GM21529 (cell line): ENCODE results near the gene AK3.

Experiments
- ATAC-seq: cut with Tn5 transposase; IDR thresholded peaks from one replicate; pipeline ENCODE4 v1.9.1; 2021; ENCODE audit not compliant: unreplicated experiment

AK3 gene

DNA sequence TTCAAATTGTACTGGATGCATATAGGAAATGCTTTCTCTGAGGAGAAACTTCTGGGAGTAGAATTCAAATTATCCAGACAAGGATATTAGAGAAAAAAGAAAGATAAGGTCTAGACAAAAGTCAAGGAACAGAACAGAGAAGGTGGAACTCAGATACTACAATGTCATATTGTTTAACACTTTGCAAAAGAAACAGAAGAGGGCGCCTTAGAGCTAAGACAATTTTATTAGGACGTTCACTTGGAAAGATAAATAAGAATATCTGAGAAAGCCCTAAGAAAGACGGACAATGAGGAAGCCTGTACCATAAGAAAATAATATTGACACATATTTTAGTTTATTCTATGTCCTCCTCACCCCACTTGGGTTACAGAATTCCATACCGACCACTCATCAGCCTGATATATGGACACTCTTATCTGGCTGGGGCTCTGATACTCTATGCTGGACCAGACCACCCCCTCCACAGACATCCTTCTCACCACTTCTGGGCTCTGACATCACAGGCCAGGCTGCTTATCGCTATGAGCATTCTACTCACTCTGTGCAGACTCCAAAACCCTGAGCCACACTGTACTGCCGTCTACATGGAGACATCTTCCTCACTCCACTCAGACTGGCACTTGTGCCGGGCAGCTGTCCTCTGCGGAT, 9.1 kb upstream of the AK3 start:
- ATAC-seq: no peak

DNA sequence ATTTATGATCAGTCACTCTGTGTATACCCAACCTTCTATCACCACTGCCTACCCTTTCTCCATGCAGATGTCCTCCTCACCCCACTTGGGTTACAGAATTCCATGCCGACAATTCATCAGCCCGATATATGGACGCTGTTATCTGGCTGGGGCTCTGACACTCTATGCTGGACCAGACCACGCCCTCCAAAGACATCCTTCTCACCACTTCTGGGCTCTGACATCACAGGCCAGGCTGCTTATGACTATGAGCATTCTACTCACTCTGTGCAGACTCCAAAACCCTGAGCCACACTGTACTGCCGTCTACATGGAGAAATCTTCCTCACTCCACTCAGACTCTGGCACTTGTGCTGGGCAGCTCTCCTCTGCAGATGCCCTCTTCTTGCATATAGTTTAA, 7.6 kb upstream of the AK3 start:
- no peak for ATAC-seq

DNA sequence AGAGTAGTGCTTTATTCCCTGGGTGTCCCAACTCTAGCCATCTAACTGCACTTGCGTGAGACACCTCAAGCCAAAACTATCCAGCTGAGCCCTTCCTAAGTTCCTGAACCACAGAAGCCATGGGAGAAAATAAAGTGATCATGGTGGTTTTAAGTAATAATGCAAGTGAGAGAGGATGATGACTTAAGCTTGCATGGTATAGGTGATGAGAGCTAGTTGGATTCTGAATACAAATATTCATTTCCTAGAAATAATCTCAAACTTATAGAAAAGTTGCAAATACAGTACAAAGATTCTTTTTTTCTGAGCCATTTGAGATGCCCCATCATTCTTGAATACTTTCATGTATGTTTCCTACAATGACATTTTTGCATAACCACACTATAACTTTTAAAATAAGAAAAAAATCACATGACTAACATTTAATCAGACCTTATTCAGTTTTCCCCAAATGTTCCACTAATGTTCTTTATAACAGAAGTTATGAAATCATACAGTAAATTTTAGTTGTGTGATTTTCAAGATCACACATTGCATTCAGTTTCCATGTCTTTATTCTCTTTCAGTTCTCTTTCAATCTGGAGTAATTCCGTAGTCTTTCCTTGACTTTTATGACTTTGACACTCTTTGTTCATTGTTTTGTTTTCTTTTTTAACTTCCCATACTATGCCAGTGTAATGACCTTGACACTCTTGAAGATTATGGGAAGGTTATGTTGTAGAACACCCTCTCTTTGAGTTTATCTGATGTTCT, 5.5 kb upstream of the AK3 start:
- ATAC-seq: no peak

GRCh38 chr9:4743131-4743875, 2.3 kb upstream of the AK3 start:
- no peak for ATAC-seq

DNA sequence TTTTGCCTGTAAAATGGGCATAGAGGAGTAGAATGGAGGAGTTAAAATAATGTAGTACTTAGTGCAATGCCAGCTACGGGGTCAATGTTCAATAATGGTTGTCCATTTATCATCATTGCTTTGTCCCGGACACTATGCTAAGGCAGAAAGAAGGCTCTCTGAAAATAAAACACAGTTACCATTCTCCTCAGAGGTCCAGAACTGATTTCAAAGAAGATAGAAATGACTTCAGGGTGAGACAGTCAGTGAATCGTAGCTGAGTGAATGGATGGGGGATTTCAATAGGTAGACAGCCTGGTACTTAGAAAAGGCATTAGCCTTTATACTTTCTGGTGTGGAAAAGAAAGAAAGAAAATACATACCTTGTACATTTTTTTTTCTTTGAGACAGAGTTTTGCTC, 1.2 kb upstream of the AK3 start:
- ATAC-seq: no peak

DNA sequence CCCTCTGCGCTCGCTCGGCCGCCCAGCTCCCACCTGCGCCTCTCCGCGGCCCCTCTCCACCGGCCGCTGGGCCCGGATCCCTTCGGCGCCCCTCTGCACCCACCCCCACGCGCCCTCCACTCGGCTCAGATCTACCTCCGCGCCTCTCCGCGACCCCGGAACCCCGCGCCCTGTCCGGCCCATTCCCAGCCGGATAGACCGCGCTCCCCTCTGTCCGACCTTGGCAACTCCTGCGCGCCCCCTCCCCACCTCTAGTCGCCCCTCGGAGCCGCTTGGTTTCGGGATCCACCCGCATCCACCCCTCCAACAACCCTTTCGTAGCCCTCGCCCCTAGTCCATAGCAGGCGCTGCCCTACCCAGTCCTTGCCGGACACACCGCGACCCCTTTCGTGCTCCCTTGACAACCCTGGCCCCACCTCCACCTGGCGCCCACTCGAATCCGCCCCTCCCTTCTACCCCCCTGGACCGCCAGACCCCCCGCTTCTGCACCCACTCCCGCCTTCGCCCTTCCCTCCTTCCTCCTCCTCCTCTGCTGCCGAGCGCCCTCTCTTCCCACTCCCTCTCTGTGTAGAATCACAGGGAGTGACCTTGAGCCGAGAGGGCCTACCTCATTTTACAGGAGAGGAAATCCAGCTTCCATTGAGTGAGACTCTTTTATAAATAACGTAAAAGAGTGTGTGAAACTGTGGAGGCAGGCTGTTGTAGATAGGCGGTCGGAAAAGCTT, 525 bp upstream of the AK3 start:
- peak; percentile 7 for ATAC-seq

DNA sequence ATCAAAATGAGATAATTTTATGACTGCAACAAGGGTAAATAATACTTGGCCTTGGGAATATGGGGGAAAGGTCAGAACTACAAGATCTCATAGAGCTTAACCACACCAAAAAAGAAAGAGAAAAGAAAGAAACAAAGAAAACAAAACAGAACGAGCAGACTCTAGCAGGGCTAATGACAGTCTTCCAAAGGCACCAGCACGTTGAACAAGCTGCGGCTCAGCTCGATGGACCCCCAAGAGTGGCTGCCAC, 689 bp downstream of the AK3 start:
- ATAC-seq: no peak

GRCh38 chr9:4739587-4740387, 1.2 kb downstream of the AK3 start:
- no peak for ATAC-seq

DNA sequence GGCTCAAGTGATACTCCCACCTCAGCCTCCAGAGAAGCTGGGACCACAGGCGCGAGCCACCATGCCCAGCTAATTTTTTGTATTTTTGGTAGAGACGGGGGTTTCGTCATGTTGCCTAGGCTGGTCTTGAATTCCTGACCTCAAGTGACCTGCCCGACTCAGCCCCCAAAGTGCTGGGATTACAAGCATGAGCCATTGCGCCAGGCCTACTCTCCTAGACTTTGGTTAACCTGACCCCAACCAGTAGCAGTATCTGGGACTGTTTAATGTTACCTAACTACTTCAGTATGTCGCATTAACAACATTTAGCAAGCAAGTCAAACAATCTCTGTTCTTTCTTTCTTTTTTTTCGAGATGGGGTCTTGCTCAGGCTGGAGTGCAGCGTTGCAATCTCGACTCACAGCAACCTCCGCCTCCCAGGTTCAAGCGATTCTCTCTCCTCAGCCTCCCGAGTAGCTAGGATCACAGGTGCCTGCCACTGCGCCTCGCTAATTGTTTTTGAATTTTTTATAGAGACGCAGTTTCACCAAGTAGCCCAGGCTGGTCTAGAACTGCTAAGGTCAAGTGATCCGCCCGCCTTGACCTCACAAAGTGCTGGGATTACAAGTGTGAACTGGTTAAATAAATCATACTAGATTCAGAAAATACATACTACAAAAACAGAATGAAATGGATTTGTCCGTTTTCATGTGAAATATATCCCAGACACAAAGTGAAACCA, 2.0 kb downstream of the AK3 start:
- ATAC-seq: no peak

DNA sequence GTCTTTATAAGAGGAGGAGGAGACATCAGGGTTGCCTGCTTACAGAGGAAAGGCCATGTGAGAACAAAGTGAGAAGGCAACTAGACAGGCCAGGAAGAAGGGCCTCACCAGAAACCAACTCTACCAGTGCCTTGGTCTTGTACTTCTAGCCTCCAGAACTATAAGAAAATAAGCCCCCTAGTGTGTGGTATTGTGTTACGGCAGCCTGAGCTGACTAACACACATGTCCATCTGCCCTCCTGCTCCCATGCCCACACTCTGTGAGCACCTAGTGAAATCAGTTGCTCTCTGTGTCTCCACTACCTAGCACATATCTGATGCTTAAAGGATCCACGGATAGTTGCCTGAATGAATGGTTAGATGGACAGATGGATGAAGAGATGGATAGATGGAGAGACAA, 6.9 kb downstream of the AK3 start:
- no peak for ATAC-seq

DNA sequence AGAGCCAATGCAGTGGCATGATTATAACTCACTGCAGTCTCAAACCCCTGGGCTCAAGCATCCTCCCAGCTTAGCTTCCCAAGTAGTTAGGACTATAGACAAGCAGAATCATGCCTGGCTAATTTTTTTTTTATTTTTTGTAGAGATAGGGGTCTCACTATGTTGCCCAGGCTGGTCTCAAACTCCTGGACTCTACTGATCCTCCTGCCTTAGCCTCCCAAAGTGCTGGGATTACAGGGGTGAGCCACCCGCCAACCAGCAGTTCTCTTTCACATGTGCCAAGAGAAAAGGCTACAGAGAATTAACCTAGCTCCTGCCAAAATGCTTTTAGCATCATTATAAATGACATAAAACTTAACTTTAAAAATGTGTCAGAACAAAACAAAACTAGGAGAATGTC, 8.1 kb downstream of the AK3 start:
- no peak for ATAC-seq

DNA sequence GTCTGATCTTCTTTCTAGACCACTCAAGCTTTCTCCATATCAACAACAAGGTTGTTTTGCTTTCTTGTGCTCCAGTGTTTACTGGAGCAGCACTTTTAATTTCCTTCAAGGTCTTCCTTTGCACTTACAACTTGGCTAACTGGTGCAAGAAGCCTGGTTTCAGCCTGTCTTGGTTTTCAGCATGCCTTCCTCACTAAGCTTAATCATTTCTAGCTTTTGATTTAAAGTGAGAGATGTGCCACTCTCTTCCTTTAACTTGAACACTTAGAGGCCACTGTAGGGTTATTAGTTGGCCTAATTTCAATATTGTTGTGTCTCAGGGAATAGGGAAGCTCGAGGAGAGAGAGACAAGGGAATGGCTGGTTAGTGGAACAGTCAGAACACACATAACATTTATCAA, 13.4 kb downstream of the AK3 start:
- no peak for ATAC-seq

- ATAC-seq: no peak
Observed at GRCh38 chr9:4725706-4726442, 15.1 kb downstream of the AK3 start.

DNA sequence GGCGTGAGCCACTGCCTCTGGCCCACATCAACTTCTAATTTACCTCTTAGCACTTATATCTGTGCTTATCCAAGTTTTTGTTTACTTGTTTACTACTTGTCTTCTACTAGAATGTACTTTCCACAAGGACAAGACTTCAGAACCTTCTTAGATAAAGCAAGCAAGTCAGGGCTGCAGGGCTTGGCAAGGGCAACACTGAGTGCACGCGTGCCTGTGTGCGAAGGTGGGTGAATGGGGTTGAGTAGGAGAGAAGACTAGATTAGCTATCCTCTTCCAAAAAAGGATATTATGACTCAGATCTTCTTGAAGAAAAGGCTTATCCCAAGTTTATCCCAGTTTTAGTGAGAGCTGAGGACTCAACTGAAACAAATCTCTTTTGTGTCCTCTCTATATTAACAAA, 19.3 kb downstream of the AK3 start:
- ATAC-seq: no peak

GRCh38 chr9:4718911-4719310, 22.1 kb downstream of the AK3 start:
- no peak for ATAC-seq

DNA sequence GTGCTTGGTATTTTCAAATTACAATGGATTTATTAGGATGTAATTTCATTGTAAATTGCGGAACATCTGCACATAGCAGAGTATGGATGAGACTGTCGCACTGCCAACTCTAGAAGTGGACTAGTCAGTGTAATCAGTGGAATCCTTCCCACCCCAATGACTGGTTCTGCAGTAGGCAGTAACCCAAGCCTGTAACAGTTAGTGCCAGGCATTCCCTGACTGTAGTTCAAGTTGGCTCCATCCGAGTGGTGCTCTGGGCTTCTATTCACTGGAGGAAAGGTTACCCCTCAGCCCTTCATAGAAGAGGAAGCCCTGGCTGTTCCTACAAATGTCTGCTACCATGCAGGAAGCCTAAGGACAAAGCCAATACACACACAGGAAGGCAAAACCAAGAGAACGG, 23.2 kb downstream of the AK3 start:
- ATAC-seq: no peak

DNA sequence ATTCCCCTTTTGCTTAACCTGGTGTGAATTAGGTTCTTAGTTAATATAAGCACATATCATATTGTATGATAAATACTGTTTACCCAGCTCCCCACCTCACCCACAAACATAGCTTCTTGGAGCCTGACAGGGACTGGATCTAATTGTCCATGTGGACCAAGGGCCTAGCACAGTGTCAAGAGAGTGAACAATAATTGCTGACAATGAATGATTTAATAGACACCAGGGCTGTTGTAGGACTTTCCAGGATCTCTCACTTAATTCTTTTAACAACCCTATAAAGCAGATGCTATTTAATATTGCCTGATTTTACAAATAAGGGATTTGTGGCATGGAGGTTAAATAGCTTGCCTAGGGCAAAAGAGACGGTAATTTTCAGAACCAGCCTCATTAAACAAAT, 24.8 kb downstream of the AK3 start:
- ATAC-seq: no peak

DNA sequence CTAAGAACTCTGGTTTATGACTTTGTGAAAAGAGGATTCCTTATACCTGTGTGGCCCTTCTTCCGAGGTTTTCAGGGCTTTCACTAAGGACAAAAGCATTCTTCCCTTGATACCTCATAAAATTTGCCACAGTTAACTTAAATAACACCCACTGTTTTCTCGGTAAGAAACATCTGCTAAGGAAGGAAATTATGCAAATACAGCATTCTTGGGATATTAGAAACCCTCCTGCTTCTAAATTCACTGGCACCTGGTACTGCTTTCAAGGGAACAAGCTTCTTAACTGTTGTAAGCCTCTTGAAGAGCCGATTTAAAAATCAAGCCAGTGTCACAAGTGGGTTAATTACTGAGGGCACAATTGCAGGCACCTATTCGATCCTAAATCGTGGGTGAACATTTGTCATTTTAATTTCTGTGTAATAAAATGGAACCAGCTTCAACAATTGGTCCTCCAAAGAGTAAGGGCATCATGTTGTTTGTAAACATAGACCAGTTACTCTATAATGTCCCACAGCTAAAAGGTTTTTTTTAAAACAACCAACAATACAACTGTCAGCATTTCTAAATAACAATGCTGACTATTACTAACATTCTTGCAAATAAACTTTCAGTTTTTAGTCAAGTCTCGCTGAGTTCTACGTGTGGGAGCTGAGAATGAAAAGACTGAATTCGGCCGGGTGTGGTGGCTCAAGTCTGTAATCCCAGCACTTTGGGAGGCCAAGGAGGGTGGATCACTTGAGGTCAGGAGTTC, 26.6 kb downstream of the AK3 start:
- no peak for ATAC-seq

DNA sequence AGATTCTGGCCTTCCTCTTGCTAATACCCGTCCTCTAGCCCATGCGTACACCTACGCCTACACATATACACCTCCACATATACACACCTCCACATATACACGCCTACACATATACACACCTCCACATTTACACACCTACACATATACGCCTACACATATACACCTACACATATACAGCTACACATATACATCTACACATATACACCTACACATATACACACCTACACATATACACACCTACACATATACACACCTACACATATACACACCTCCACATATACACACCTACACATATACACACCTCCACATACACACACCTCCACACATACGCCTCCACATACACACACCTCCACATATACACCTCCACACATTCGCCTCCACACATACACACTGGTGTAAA, 27.2 kb downstream of the AK3 start:
- no peak for ATAC-seq
